Mesenchymal stem cell (in vitro differentiated cells and primary cell): ENCODE results near the gene PRRG2.
A peak's percentile ranks its signal among the peaks of the same experiment; 100 is the strongest.

Experiments
- DNase-seq: peaks from one replicate; pipeline ENCODE4 v3.0.0-alpha.2; 2013
- H2AFZ ChIP-seq: one replicate; pipeline ENCODE4 v1.6.1; 2013; ENCODE audit warnings: low read depth, mild to moderate bottlenecking, control low read depth, inconsistent platforms, low read length, moderate library complexity
- H2AK5ac ChIP-seq: 2 replicates; pipeline ENCODE4 v1.6.1; 2013; ENCODE audit warnings: low read length, moderate library complexity, mild to moderate bottlenecking, inconsistent platforms; ENCODE audit not compliant: severe bottlenecking
- H2BK120ac ChIP-seq: one replicate; pipeline ENCODE4 v1.6.1; 2013; ENCODE audit warnings: low read depth, mild to moderate bottlenecking, inconsistent platforms, low read length, moderate library complexity
- H2BK12ac ChIP-seq, 2 experiments: one replicate each; pipeline ENCODE4 v1.6.1; 2013; ENCODE audit warnings: inconsistent platforms in 2 of 2, low read length in 2 of 2, mild to moderate bottlenecking in 2 of 2, moderate library complexity in 2 of 2, control low read depth in 1 of 2
- H2BK15ac ChIP-seq: one replicate; pipeline ENCODE4 v1.6.1; 2013; ENCODE audit warnings: mild to moderate bottlenecking, low read depth, inconsistent platforms; ENCODE audit not compliant: poor library complexity, severe bottlenecking
- H2BK5ac ChIP-seq: 2 replicates; pipeline ENCODE4 v1.6.1; 2013; ENCODE audit warnings: low read depth, mild to moderate bottlenecking, low read length, control low read depth, inconsistent platforms; ENCODE audit not compliant: poor library complexity, severe bottlenecking
- H3K14ac ChIP-seq, 2 experiments: one replicate each; pipeline ENCODE4 v1.6.1; 2013; ENCODE audit warnings: inconsistent platforms in 2 of 2, low read length in 2 of 2, control low read depth in 1 of 2, mild to moderate bottlenecking in 1 of 2, moderate library complexity in 1 of 2
- H3K18ac ChIP-seq, 2 experiments: one replicate each; pipeline ENCODE4 v1.6.1; 2013; ENCODE audit warnings: inconsistent platforms in 2 of 2, low read length in 2 of 2, control low read depth in 1 of 2, low read depth in 1 of 2, mild to moderate bottlenecking in 1 of 2
- H3K23ac ChIP-seq, 2 experiments: one replicate each; pipeline ENCODE4 v1.6.1; 2013; ENCODE audit warnings: inconsistent platforms in 2 of 2, low read length in 2 of 2, mild to moderate bottlenecking in 2 of 2, moderate library complexity in 2 of 2, control low read depth in 1 of 2
- H3K27ac ChIP-seq: 2 replicates; pipeline ENCODE4 v1.5.1; 2013; ENCODE audit warnings: mild to moderate bottlenecking, moderate library complexity, low read length, control low read depth, inconsistent platforms; ENCODE audit not compliant: poor library complexity, severe bottlenecking
- H3K27me3 ChIP-seq, 2 experiments: 2 replicates each; pipeline versions ENCODE4 v1.6.1 to v1.7.0; 2013; ENCODE audit warnings: low read length in 2 of 2, mild to moderate bottlenecking in 2 of 2, moderate library complexity in 2 of 2, control low read depth in 1 of 2, inconsistent platforms in 1 of 2; ENCODE audit not compliant: control insufficient read depth in 1 of 2, insufficient read depth in 1 of 2
- H3K36me3 ChIP-seq, 2 experiments: 2 replicates each; pipeline versions ENCODE4 v1.6.1 to v1.7.0; 2013; ENCODE audit warnings: low read length in 2 of 2, control low read depth in 1 of 2, inconsistent platforms in 1 of 2, low read depth in 1 of 2, mild to moderate bottlenecking in 1 of 2; ENCODE audit not compliant: insufficient read depth in 2 of 2, control insufficient read depth in 1 of 2
- H3K4ac ChIP-seq, 2 experiments: one replicate each; pipeline ENCODE4 v1.6.1; 2013; ENCODE audit warnings: inconsistent platforms in 2 of 2, low read length in 2 of 2, mild to moderate bottlenecking in 2 of 2, moderate library complexity in 2 of 2, control low read depth in 1 of 2, low read depth in 1 of 2
- H3K4me1 ChIP-seq: 2 replicates; pipeline ENCODE4 v1.6.1; 2013; ENCODE audit warnings: low read depth, low read length, control low read depth; ENCODE audit not compliant: control insufficient read depth, insufficient read depth
- H3K4me2 ChIP-seq: 2 replicates; pipeline ENCODE4 v1.6.1; 2013; ENCODE audit warnings: low read length, mild to moderate bottlenecking, inconsistent platforms; ENCODE audit not compliant: poor library complexity, severe bottlenecking
- H3K4me3 ChIP-seq, 2 experiments: 2 replicates each; pipeline versions ENCODE4 v1.5.1 to v1.7.0; 2013; ENCODE audit warnings: low read length in 2 of 2, mild to moderate bottlenecking in 2 of 2, control low read depth in 1 of 2, low read depth in 1 of 2; ENCODE audit not compliant: insufficient read depth in 1 of 2
- H3K79me1 ChIP-seq: replicated peaks from 2 replicates; pipeline ENCODE4 v1.6.1; 2013; ENCODE audit warnings: mild to moderate bottlenecking, control low read depth, low read length, inconsistent platforms; ENCODE audit not compliant: poor library complexity, severe bottlenecking
- H3K9ac ChIP-seq: 2 replicates; pipeline ENCODE4 v1.7.0; 2013; ENCODE audit warnings: mild to moderate bottlenecking, low read length, moderate library complexity
- H3K9me3 ChIP-seq: 2 replicates; pipeline ENCODE4 v1.7.0; 2013; ENCODE audit warnings: mild to moderate bottlenecking, low read length; ENCODE audit not compliant: control insufficient read depth
- H4K8ac ChIP-seq: one replicate; pipeline ENCODE4 v1.6.1; 2013; ENCODE audit warnings: inconsistent platforms, mild to moderate bottlenecking, low read length, moderate library complexity
- H4K91ac ChIP-seq: one replicate; pipeline ENCODE4 v1.6.1; 2013; ENCODE audit warnings: mild to moderate bottlenecking, low read length, inconsistent platforms
- WGBS: methylation state at CpG from one replicate; pipeline ENCODE4 v1.1.7; 2013; ENCODE audit warnings: mixed read lengths; 5-methylcytosine and 5-hydroxymethylcytosine counted together

The PRRG2 gene

GRCh38 chr19:49590971-49591730, 10.0 kb downstream of the PRRG2 start, which contains the start of gene PRR12:
PRR12 (plus strand) TSS chr19:49591182; CDS start chr19:49591655, 473 bp downstream.
- H3K18ac ChIP-seq = peak within 1 kb of the TSS; percentile 97 to 100
- H4K91ac ChIP-seq = peak within 1 kb of the TSS; percentile 98
- 0% methylated on average over 9 of the region's 66 CpGs for WGBS

GRCh38 chr19:49591731-49592485, 10.8 kb downstream of the PRRG2 start:
- Histone ChIP-seq H4K8ac (peak overlapping the region; percentile 27), H3K79me1 (peaks cover 6% of the 10 kb centered on the region), H3K4me2 (peak overlapping the region; percentile 92), H2AFZ (peak overlapping the region; percentile 47), H3K9ac (peak overlapping the region; percentile 84), H2BK120ac (peak overlapping the region; percentile 97), H3K4ac (peak overlapping the region in 1 of 2 experiments; percentile 95), H3K14ac (peak overlapping the region in 1 of 2 experiments; percentile 91), H2BK15ac (peak overlapping the region; percentile 95), H2BK5ac (peak overlapping the region; percentile 54), H3K27ac (peak overlapping the region; percentile 91), H3K4me3 (peak overlapping the region; percentile 73 to 88), H3K4me1 (peaks cover 8% of the 10 kb centered on the region), H4K91ac (peak overlapping the region; percentile 34), H3K27me3 (no peaks in the 10 kb centered on the region), H2AK5ac (peak overlapping the region; percentile 31), H3K9me3 (no peaks in the 10 kb centered on the region), H2BK12ac (peak overlapping the region in 1 of 2 experiments; percentile 61), H3K18ac (peak overlapping the region; percentile 73 to 82), H3K36me3 (peaks cover 16 to 28% of the 10 kb centered on the region in 2 experiments), H3K23ac (peak overlapping the region in 1 of 2 experiments; percentile 95)
- peak; percentile 66 for DNase-seq
- under 1% methylated on average over 45 of the region's 51 CpGs for WGBS

More at GRCh38 chr19:49590971-49591730, 10.0 kb downstream of the PRRG2 start, which contains the start of gene PRR12:
- Histone ChIP-seq H3K4ac (peak within 1 kb of the TSS; percentile 91 to 99), H3K23ac (peak within 1 kb of the TSS in 1 of 2 experiments; percentile 100), H3K36me3 (peaks cover 14 to 21% of the 10 kb centered on the region in 2 experiments), H4K8ac (peak within 1 kb of the TSS; percentile 90), H3K27me3 (no peaks in the 10 kb centered on the region), H2AK5ac (peak within 1 kb of the TSS; percentile 54), H2BK12ac (peak within 1 kb of the TSS; percentile 75 to 99), H3K9ac (peak within 1 kb of the TSS; percentile 96), H3K4me1 (peaks cover 8% of the 10 kb centered on the region), H3K27ac (peak within 1 kb of the TSS; percentile 95), H3K4me3 (peak within 1 kb of the TSS; percentile 73 to 90), H2BK15ac (peak within 1 kb of the TSS; percentile 98), H3K79me1 (peaks cover 4% of the 10 kb centered on the region), H3K9me3 (no peaks in the 10 kb centered on the region), H2BK5ac (peak within 1 kb of the TSS; percentile 54), H3K4me2 (peak within 1 kb of the TSS; percentile 92), H2BK120ac (peak within 1 kb of the TSS; percentile 97), H2AFZ (peak within 1 kb of the TSS; percentile 47), H3K14ac (peak within 1 kb of the TSS; percentile 93 to 98)
- peak; percentile 84 for DNase-seq

GRCh38 chr19:49592486-49593232, 11.5 kb downstream of the PRRG2 start:
- peak overlapping the region; percentile 92 for H3K4me2 ChIP-seq
- peaks cover 8% of the 10 kb centered on the region for H3K4me1 ChIP-seq
- H4K91ac ChIP-seq = peak overlapping the region; percentile 4
- H2BK5ac ChIP-seq = peak overlapping the region; percentile 31
- H2BK120ac ChIP-seq = no peak overlapping the region
- no peak overlapping the region for H4K8ac ChIP-seq
- no peaks in the 10 kb centered on the region for H3K27me3 ChIP-seq
- H2AFZ ChIP-seq = no peak overlapping the region
- H2AK5ac ChIP-seq = peak overlapping the region; percentile 34
- peak overlapping the region in 1 of 2 experiments; percentile 95 for H3K4ac ChIP-seq
- peak overlapping the region; percentile 91 for H3K27ac ChIP-seq
- H3K79me1 ChIP-seq = peaks cover 8% of the 10 kb centered on the region
- H3K9ac ChIP-seq = peak overlapping the region; percentile 84
- H3K9me3 ChIP-seq = no peaks in the 10 kb centered on the region
- DNase-seq = peak; percentile 50
- 3% methylated on average over 28 of the region's 28 CpGs for WGBS
- peak overlapping the region in 1 of 2 experiments; percentile 61 for H2BK12ac ChIP-seq
- H2BK15ac ChIP-seq = peak overlapping the region; percentile 6
- peak overlapping the region in 1 of 2 experiments; percentile 95 for H3K23ac ChIP-seq
- peak overlapping the region in 1 of 2 experiments; percentile 91 for H3K14ac ChIP-seq
- peak overlapping the region; percentile 73 to 88 for H3K4me3 ChIP-seq
- H3K36me3 ChIP-seq = peaks cover 23 to 36% of the 10 kb centered on the region in 2 experiments
- peak overlapping the region in 1 of 2 experiments; percentile 67 for H3K18ac ChIP-seq
